ENCODE results near the gene SP2.
A peak's percentile ranks its signal among the peaks of the same experiment; 100 is the strongest.

The SP2 gene

GRCh38 chr17:47895856-47896671 lies at the start of gene SP2:
SP2 (plus strand) TSS chr17:47896236; CDS start chr17:47896287, 51 bp downstream.
- DNase-seq = peak; percentile 99

DNA sequence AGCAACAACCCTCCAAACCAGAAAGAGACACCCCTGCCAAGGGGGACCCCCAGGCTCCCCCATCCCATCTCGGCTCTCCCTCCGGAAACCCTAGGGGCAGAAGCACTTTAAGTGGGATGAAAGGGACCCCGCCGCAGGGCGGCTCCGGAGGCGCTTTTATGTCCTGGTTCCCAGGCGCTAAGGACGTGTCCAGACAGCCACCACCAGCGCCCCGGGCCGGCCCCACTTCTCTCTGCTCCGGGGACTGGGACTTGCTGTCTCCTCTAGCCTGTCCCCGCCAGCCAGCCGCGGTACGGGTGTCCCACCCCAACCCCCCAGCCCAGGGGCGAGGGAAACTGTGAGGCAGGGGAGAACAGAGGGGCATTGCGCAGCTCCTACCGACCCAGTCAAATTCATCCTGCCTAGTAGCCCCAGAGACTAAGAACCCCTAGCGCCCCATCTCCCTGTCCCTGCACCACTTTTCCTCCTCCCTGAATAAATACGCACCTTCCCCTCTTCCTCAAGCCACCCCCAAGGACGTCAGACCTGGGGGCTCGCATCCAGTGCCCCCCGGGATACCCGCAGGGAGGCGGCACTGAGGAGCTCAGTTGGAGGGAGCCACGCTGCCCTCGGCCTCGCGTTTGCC lies 49.2 kb upstream of the SP2 start:
- no peak for DNase-seq

DNA sequence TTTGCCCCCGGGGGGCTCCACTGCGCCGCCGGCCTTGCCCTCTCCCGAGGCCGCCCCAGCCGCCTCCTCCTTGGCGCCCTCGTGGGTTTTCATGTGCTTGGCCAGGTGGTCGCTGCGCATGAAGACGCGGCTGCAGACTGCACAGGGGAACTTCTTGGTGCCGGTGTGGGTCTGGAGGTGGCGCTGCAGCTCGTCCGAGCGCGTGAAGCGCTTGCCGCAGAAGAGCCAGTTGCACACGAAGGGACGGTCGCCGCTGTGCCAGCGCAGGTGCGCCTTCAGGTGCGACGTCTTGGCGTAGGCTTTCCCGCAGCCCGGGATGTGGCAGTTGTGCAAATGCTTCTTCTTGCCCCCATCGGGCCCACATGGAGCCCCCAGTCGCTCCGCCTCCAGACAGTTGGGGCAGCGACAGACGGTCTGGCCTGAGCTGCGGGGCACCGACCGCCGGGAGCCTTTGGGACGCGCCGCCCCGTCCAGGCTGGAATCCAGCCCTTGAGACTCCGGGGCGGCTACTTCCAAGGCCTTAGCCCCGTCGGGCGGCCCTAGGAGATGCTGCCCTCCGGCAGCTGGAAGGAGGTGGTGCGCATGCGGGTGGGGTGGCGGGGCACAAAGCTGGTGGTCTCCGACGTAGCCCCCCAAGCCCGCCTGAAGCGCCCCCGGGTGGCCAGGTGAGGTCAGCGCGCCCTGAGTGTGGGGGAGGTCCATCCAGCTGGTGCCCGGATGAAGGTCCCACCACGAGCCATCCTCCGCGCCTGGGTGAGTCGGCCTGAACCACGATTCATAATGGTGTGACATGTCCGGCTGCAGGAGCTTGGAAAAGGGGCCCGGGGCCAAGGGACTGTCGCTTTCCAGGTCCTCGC lies 48.5 kb upstream of the SP2 start:
- DNase-seq = no peak

DNA sequence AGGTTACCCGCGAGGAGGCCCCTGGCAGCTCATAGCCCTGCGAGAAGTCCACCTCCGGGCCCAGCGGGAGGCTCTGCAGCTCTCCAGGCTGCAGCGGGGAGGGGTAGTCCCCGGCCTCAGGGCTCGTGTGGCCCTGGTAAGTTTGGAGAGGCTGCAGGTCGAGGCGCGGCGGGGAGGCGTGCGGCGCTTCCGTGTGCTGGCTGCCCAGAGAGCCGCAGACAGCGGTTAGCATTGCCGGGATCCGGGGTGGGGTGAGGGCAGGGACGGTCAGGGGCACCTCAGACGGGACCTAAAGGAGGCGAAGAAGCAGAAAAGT lies 47.9 kb upstream of the SP2 start:
- no peak for DNase-seq

DNA sequence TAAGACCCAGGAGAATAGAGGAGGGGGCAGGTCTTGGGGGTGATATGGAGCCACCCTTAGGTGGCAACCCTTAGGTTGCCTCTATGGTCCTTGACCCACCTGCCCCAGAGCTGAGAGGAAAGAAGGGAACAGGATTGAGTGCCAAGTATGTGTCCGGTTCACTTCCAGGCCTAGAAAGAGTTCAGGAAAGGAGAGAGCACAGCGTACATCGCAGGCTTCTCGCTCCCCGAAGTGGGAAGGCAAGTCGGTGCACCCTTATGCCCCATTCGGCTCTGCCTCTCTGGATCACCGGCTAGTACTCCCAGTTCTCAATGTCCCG lies 45.7 kb upstream of the SP2 start:
- no peak for DNase-seq

GRCh38 chr17:47850692-47851573 lies 45.1 kb upstream of the SP2 start, which contains the start of gene SP6:
SP6 (minus strand) TSS chr17:47851163; CDS start chr17:47848429, 2,734 bp downstream.
- peak; percentile 73 for DNase-seq

DNA sequence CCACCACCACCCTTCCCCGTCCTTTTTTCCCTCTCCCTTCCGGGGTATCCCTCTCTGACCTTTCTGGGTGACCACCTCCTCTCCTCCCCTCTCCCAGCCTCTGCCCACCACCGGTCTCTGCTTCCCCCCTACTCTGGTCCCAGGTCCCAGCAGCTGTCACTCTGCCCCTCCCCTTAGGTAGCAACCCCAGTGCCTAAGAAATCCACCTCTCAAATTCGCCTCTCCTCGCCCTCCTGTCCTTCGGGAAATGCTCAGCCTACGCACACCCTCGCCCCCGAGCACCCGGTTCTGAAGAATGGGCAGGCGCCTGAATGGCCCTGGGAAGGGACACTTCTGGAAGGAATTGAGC lies 44.3 kb upstream of the SP2 start:
- DNase-seq = no peak

- no peak for DNase-seq
Observed at GRCh38 chr17:47852113-47852949, 43.7 kb upstream of the SP2 start.

DNA sequence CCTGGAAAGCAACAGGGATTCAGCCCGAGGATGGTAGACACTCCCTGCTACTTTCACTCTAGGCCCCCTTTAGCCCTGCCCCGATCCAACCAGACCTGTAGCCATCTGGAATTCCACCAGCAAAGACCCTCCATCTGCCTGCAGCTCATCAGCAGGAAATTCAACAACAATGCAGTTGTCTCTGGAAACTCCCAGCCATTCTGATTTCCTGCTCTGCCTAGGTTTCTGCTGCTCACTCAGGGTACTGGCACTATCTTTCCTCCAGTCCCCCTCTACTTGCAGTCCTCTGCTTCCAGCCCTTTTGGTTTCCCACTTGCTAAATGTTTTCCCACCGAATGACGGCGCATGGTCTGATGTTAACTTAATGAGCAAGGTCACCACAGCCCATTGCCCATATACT lies 42.4 kb upstream of the SP2 start:
- DNase-seq = no peak

DNA sequence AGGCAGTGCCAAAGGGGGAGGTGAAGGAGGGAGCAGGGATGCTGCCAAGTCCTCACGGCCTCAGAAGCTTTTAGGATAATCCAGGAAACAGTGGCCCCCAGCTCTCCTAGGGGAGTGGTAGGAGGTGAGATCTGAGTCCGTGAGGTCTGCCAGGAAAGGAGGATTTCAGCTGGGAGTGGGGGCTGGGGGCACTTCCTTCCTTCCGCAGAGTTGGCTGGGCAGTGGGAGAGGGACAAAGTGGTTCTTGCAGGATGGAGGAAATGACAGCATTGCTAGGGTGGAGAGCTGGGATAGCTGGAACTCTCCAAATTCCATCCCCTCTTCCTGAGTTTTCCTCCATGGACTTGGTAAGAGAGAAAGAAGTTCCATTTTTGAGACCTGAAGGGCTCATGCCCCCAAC lies 40.3 kb upstream of the SP2 start:
- no peak for DNase-seq

DNA sequence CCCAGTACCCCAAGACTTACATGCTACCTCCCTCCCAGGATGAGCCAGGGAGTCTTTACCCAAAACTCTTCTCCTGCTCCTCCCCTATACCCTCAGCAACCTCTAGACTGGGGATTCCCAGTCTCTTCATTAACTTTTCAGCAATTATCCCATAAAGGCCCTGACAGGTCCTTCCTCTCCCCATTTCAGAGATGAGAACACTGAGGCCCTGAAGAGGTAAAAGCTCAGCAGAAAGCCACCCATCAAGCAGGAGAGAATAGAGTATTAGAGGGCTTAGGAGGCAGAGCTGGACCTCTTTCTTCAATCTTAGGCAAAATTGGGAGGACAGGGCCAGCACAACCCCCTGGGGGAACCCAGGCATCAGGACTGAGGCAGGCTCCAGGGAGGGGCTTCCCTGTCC lies 39.2 kb upstream of the SP2 start:
- DNase-seq = no peak

GRCh38 chr17:47857551-47858455 lies 38.2 kb upstream of the SP2 start:
- no peak for DNase-seq

- no peak for DNase-seq
Observed at GRCh38 chr17:47860386-47860785, 35.6 kb upstream of the SP2 start.

DNA sequence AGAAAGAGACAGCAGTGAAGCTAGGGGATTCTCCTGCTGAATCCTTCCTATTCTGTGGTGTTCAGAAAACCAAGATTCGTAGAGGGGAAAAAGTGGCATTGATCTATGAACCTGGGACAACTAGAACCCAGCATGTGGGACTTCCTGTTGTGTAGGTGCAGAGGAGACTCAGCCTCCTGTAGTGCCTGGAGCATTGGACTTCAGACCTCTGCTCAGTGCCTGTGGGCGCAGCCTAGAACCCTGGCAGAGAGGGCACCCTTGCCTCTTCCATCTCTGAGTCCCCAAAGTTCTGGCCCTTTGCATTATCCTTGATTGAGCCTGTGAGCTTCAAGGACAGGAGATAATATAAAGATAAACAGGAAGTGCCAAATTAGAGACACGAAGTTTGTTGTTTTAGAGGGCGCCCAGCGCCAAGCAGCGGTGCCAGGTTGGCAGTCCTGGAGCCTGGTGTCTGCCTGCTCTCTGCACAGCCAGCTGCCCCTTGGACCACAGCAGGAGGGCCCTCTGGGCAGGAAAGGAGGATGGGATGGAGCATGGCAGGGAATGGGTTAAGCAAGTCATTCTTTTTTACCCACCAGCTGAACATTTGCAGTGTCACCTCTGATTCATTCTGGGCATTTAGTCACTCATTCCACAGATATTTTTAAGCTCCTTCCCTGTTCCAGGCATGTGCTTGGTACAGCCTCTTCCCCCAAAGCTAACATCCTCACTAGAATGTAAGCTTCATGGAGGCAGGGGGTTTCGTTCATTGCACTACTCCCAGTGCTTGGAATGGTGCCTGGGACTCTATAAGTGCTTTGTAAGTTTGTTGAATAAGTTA lies 33.2 kb upstream of the SP2 start:
- DNase-seq = no peak

- no peak for DNase-seq
Observed at GRCh38 chr17:47864791-47865216, 31.2 kb upstream of the SP2 start.

DNA sequence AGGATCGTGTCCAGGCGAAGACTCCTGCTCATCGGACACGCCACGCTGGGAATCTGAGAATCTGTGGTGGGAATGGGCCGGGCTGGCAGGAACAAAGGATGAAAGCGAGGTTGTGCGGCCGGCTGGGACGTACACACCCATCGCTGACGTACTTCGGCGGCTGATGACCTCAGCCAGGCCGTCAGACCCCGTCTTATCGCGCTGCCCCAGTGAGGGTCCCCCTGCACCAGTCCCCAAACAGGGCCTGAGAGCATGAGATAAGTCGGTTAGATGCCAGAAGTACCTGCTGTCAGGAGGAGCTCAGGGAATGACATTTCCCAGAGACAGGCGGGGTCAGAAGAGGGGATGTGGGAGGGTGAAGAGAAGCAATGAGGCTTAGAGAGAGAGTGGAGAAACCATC lies 29.1 kb upstream of the SP2 start:
- DNase-seq = no peak

DNA sequence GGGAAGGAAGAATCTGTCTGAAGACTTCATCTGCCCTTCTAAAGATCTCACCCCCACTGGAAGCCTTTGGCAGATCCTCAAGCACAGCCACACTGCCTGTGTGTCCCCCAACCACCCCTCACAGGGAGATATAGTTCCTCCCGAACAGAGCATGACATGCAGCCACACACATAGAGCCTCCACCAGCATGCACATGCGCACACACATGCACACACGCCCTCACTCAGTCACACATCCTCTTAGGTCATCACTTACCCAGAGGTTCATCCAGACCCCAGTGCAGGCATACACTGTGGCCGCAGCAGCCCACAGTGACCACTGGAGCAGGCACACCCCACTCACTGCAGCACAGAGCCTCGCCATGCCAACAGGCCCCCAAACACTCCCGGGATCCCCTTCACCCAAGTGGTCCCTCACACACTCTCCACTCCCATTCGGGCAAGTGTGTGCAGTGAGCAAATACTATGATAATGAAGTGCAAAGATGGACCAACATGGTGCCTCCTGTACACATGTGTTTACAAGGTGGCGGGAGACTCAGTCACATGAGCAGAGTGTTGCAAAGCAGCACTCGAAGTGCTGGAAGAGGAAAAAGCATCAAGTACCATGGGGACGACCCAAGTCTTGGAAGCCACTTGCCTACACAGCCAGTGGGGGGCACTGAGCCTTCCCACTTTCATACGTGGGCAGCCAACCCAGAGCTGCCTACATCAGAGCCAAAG lies 28.1 kb upstream of the SP2 start:
- DNase-seq = no peak

- DNase-seq = no peak
Observed at GRCh38 chr17:47869114-47869513, 26.9 kb upstream of the SP2 start.

- no peak for DNase-seq
Observed at GRCh38 chr17:47870056-47870455, 26.0 kb upstream of the SP2 start.

All from activated CD4-positive, CD25-positive, alpha-beta regulatory T cell treated with anti-CD3 and anti-CD28 coated beads, Interleukin-2, amount 50 U/mL, for 72 hours (primary cell).